HG02678 (cell line): ENCODE results near the gene NDUFB10.
"Not testable (repeated sequence)": the region's sequence is repeated elsewhere in the genome, so short reads cannot be mapped to it uniquely, and the experiment has no call there.

ENCODE experiments used
- ATAC-seq: cut with Tn5 transposase; IDR thresholded peaks from one replicate; pipeline ENCODE4 v1.9.1; 2021; ENCODE audit warnings: mild to moderate bottlenecking, moderate library complexity; ENCODE audit not compliant: unreplicated experiment

The NDUFB10 gene

GRCh38 chr16:1944612-1945199 lies 14.6 kb upstream of the NDUFB10 start:
- no peak for ATAC-seq

DNA sequence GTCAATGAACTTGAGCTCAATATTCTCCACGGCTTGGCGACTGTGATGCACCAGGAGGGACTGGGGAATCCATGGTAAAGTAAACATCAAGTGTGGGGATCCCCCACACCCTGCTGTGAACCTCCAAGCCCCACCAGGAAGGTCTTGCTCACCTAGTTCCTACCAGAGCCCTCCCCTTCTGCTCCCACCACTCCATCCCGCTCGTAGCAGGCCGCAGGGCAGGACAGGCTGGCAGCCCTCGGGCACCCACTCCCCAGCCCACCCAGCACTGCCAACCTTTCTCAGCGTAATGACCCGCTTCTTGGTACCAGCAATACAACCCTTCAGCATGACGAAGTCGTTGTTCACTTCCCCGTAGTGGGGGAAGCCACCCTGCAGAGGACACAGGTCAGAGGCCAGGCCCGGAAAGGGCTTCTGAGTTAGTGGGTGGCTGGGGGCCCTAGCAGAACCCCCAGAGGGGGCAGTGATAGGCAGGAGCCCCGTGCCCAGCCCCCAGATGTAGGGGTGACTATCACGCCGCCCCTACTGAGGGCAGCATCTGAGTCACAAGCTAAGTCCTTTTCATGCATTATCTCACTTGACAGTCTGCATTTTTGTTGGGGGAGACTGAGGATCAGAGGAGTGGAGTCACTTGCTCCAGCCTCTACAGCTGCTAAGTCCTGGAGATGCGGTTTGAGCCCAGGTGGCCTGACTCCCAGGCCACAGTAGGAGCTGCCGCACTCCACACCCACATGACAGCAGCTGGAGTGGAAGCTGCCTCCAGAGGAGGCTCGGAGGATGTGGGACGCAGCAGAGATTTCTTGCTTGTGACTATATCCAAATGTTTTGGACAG lies 13.6 kb upstream of the NDUFB10 start:
- ATAC-seq: no peak

GRCh38 chr16:1946495-1947368 lies 12.6 kb upstream of the NDUFB10 start:
- no peak for ATAC-seq

DNA sequence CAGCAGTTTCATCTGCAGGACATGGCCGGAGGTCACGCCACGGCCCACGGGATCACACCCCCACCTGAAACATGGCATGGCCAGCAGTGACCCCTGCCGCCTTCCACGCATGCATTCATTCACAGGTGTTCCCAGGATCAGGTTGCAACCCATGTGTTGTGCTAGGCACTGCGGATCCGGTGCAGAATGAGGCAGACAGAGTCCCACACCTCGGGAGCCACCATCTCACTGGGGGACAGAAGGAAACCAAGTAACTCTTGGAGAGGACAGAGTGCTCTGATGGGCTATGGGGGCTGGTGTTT lies 12.0 kb upstream of the NDUFB10 start:
- no peak for ATAC-seq

DNA sequence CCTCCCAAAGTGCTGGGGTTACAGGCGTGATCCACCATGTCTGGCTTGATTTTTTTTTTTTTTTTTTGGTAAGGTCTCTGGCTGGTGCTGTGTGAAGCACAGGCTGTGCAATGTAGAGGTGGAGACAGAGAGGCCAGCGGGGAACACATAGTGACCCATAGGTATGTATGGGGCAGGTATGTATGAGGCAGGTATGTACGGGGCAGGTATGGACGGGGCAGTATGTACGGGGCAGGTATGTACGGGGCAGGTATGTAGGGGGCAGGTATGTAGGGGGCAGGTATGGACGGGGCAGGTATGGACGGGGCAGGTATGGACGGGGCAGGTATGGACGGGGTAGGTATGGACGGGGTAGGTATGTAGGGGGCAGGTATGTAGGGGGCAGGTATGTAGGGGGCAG lies 9.8 kb upstream of the NDUFB10 start:
- ATAC-seq: no peak

DNA sequence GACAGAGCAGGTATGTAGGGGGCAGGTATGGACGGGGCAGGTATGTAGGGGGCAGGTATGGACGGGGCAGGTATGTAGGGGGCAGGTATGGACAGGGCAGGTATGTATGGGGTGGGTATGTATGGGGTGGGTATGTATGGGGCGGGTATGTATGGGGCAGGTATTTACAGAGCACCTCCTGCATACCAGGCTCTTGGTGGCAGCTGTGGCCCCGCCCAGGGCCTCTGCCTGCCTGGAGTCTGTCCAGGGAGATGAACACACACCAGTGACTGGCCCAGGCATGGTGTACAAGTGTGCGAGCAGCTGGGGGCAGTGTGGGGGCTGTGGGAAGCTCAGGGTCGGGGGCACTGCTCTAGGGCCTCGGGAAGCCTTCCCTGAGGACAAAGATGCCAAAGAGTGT lies 9.3 kb upstream of the NDUFB10 start:
- ATAC-seq: no peak

DNA sequence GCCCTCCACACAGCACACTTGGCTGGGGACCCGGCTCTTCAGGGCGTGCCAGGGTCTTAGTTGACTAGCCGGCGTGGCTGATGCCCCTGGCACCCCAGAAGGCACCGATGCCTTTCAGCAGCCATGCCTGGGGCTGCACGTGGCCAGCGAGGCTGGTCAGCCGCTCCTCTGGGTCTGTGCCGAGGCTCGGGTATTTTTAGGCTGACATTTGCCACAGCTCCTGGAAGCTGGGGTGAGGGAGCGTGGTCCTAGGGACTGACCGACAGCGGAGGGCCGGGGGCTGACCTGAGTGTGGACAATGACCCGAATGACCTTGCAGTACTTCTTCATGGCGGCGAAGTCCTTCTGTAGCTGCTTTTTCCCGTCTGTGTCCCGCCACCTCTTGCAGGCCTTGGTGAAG lies 8.8 kb upstream of the NDUFB10 start:
- no peak for ATAC-seq

- ATAC-seq: no peak
Observed at GRCh38 chr16:1953734-1954133, 5.6 kb upstream of the NDUFB10 start.

GRCh38 chr16:1957434-1958142 lies 1.8 kb upstream of the NDUFB10 start:
- not testable (repeated sequence) for ATAC-seq

GRCh38 chr16:1958143-1958491 lies 1.2 kb upstream of the NDUFB10 start:
- not testable (repeated sequence) for ATAC-seq

DNA sequence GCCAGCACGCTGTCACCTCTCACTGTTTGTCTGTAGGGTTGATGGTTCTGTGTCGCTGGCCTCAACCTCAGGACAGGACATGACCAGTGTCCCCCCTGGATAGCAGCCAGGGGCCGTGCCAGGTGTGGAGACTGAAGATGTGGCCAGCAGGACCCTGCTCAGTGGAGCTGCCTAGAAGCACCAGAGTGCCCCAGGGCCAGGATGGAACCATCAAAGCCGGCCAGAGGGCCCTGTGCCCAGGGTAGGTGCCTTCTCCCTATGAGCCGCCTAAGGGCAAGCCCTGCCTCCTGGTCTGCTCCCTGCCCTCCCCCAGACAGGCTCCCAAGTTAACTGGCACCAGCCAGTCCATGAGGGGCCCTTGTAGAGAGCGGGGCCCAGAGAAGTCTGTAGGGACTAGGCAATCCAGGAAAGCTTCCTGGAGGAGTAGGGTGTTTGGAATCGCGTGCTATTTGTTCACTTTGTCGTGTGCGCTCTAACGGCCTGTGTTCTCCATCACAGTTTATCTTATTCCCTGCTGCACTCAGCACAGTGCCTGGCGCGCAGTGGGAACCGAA lies 546 bp upstream of the NDUFB10 start:
- no peak for ATAC-seq

GRCh38 chr16:1960665-1961630 lies 1.6 kb downstream of the NDUFB10 start:
- no peak for ATAC-seq

GRCh38 chr16:1961651-1962067 lies 2.3 kb downstream of the NDUFB10 start:
- no peak for ATAC-seq

DNA sequence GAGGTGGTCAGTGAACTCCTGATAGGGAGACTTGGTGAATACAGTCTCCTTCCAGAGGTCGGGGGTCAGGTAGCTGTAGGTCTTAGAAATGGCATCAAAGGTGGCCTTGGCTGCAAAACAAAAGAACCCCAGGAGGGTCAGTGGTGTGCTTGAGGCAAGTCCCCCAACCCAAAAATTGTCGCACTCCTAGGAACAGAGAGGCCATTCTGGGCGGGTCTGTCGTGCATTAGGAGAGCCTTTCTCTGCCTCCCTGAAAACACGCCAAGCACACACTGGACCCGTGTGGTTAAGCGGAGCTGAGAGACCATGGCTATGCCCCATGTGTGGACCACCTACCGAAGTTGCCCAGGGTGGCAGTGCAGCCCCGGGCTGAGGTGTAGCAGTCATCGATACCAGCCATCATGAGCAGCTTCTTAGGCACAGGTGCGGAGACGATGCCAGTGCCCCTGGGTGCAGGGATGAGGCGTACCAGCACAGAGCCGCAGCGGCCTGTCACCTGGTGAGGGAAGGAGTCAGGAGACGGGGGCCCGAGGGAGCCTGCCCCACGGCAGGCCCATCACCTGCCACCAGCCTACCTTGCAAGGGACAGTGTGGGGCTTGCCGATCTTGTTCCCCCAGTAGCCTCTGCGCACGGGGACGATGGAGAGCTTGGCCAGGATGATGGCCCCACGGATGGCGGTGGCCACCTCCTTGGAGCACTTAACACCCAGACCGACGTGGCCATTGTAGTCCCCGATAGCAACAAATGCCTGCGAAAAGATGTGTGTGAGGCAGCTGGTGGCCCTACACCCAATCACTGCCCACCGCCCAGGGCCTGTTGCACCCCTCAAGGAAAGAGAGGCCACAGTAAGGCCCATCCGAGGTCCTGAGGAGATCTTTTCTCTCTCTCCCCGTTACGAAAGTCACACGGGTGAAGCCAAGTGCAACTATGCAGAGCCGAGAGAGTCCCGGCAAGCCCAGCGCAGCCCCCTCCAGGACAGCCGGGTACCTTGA lies 3.1 kb downstream of the NDUFB10 start:
- ATAC-seq: not testable (repeated sequence)

GRCh38 chr16:1963806-1964505 lies 4.6 kb downstream of the NDUFB10 start:
- ATAC-seq: peak; percentile 10

DNA sequence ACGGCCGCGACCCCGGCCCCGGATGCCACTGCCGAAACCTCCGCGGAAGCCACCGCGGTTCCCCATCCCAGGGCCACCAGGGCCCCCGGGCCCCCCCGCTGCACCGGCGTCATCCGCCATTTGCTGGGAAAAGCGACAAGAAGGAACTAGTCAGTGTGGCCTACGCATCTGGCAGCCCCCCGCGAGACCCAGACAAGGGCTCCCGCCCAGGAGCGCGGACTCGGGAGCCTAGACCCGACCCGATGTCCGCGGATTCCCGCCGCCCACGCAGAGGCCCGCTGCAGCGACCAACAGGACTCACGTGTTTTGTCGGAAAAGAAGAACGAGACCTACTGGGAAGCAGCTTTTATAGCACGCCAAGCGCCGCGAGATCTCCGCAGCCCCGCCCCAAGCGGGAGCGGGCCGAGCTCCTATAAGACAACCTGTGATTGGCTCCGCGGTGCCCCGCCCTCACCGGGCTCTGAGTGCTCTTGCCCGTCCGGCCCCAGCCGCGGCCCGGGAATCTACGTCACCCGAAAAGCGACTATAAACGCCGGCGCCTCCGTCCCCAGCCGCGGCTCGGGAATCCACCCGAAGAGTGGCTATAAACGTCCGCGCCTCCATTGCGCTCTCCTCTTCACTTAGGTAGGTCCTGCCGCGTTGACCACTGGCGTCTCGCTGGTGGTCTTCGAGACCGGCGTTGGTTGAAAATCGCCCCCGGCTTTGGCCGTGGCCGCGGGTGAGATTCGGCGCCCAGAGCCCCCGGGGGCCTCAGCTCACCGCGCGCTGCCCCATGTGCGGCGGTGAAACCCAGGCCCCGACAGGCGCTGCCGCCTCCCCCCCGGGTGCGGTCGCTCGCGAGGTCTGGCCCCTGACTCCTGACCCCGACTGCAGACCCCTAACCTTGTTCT lies 5.4 kb downstream of the NDUFB10 start, which contains the start of gene RPS2:
Gene RPS2 (minus strand): TSS at position 321 of the 890 bp plus-strand sequence. CDS start 201 bp downstream, at position 120.
- ATAC-seq: peak; percentile 89
